HG02763 (cell line): ENCODE measurements around the gene ZIC2.

Experiments used
- ATAC-seq: cut with Tn5 transposase; IDR thresholded peaks from one replicate; pipeline ENCODE4 v1.9.1; 2021; ENCODE audit warnings: mild to moderate bottlenecking, moderate library complexity; ENCODE audit not compliant: unreplicated experiment

ZIC2 gene

DNA sequence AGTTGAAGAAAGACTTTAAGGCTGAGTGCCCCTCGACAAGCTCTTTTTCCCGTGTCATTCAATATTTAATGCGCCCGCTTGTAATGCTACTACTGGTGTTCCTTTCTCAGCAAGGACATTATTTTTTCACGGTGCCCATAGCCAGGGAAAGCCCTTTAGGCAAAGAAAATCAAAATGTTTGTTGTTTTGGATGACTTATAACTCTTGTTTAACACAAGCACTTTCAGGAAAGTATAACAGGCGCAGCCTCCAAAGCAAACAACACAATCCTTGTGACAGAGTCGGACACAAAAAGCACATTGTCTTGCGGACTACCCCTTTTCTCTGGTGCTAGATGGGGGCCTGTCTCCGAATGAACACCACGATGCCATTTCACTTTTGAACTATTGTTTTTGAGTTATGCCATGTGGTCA, 22.5 kb upstream of the ZIC2 start:
- ATAC-seq = no peak

DNA sequence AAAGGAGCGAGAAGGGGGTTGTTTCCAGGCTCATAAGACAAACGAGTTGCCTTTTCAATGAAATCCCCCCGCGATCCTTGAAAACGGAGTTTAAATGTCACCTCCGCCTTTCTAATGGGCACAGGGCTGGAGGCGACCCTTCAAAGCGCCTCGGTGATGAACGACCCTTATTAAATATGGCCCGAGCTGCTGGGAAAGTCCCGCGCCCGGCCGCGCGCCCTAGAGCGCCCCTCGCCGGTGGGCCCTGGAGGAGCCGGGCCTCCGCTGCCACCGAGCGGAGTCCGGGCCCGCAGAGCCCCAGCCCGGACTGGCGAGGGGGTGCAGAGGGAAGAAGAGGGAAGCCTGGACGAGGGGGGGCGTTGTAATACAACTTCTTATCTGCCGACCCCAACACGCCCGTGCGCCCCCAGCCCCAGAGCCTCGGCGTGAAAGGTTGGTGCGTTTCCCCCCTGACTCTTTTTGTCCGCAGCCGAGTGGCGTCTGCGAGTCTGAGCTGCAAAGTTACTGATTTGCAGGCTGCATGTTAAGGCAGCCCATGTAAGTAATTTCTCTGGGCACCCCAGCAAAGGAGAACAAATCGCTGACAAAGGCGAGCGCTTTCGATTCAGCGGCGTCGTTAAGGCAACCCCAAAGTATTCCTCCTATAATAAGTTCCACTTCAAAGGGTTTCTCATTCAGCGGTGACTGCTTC, 21.9 kb upstream of the ZIC2 start:
- no peak for ATAC-seq

DNA sequence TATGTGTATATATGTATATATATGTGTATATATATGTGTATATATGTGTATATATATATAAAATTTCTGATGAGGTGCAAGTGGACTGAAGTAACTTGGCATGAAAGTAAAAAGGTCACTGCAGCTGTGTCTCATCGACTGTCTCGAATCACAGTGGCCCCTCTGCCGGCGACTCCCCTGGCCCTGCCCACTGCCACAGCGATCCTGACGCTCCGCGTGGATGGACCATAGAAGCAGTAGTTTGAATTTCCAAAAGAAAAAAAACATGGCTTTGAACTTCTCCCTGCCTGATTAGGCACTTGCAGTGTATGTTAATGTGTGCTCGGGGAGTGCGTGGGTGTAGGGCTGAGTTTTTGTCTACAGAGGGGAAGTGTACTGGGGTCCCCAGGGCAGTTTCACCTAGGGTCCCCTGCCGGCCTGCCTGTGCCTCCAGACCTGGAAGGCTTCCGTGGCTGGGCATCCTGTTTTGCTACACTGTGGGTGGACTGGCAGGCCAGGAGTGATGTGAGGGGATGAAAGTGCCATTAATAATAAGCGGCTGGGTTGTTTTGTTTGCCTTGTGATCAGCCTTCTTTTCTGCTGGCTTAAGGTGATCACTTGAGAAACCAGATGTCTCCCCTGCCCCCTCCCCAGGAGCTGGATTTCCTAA, 20.8 kb upstream of the ZIC2 start:
- ATAC-seq = no peak

DNA sequence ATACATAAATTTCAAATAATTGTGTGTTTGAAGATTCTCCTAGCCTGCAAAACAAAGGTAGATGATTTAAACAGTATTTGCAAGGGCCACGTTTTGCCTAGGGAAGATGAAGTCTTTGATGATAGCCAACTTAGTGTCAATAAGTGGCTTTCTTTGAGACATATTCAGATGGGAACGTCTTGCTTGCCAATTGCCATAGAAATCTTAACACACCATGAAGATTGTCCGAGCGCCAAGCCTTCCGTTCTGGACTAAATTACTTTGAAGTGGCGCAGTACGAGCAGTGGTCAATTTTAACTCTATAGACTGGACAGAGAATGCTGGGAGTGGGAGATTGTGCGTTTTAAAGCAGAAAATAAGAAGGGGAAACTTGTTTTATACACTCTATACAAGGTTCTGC, 19.9 kb upstream of the ZIC2 start:
- no peak for ATAC-seq

DNA sequence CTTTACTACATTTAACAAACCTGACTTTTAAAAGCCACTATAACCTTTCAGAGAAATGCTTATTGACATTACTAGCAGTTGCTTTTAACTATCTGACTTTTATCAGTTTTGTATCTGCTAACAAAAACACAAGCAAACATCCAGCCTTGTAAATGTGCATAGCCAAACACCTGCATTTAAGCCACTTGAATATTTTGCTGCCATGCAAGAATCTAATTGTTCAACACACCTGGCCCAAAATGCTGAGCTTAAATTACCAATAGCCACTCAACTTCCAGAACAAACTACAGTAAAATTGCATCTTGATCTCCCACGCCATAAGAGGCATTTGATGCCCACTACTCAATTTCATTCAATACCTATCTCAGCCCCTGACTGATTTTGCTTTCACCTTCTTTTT, 19.3 kb upstream of the ZIC2 start:
- ATAC-seq = no peak

DNA sequence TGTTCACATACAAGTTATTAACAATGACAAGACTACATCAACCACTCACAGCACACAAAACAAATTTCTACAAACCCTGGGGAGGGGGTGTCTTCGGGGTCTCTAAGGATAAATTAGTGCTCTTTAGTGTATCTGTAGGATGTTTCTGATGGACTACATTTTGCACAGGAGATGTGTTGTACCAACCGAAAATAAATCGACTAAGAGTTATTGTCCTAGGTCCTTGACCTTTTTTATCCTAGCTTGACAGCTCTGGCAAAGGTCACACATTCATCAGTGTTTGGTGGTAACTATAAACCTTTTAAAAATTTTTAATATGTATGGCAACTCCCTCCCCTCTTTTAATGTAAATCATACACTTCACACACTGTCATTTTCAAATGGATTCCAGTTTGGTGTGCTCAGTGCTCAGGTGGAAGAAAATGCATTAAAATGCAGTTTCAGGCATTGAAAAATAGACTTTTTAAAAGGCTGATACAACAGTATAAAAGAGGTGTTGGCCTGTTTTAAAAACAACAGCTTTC, 17.7 kb upstream of the ZIC2 start:
- no peak for ATAC-seq

DNA sequence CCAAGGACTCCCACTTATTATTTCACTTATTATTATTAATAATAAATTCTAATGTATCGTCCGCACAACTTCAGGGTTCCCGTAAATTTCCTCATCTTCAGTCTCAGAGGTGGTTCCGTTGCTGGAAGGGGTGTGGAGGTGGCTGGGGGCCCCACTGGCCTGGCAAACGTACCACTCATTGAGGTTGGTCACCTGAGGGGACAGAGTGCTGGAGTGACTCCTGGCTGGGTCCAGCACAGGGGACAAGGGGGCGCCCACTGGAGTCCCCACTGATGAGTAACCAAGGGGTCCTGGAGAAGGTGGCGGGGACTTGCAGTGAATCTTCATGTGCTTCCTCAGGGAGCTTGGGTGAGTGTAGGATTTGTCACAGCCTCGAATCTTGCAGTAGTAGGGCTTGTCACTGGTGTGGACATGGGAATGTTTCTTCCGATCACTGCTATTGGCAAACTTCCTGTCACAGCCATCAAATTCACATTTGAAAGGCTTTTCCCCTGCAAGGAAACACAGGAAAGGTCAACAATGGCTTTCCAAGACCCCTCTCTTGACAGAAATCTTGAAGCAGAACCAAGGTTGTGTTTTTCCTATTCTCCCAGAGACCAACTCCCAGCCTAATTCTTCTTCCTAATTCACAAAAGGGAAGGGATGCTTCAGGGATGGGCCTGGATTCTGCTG, 16.1 kb upstream of the ZIC2 start:
- no peak for ATAC-seq

DNA sequence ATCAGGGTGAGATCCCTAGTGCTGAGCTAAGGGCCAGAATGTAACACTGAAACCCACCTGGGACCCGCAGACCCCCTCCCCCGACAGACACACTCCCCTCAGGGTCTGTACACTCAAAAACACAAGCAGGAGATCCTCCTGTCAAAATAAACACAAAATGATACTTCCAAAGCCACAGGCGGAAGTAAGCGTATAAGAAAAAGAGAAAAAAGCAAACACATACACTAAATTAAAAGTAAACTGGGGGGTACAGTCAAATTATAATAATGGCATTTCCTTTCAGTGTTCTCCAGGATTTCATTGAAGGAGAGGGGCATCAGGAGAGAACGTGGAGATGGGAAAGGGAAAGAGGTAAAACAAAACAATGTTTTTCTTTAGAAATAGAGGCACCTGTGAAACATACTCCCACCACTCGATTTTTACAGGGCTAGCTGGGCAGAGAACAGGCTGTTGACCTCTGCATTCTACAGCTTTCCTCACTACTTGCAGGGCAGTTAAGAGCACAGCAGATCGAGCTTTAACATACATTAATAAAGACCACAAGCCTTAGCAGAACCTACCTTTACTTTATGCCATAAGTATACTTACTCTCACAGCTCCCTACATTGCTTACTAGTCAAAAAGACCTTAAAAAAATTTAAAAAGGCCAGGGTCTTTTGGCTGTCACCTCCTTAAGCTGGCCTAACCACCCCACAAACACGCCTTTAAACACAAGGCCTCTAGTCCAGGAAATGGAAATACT, 15.3 kb upstream of the ZIC2 start:
- ATAC-seq = no peak

DNA sequence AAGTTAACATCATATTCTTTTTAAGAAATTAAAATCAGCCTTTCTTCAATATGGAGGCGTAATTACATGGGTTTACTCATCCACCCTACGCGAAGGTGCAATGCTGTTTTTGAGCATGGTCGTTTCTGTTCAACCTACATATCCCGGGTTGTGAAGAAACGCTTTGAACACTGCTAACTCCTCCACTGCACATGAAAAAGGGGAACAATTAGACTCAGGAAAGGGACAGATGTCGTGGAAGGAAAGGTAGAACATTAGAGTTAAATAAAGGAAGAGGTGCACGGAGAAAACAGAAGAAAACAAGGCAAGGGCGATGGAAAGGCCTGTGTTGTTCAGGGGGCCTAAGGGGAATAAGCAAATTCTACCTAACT, 14.1 kb upstream of the ZIC2 start:
- no peak for ATAC-seq

DNA sequence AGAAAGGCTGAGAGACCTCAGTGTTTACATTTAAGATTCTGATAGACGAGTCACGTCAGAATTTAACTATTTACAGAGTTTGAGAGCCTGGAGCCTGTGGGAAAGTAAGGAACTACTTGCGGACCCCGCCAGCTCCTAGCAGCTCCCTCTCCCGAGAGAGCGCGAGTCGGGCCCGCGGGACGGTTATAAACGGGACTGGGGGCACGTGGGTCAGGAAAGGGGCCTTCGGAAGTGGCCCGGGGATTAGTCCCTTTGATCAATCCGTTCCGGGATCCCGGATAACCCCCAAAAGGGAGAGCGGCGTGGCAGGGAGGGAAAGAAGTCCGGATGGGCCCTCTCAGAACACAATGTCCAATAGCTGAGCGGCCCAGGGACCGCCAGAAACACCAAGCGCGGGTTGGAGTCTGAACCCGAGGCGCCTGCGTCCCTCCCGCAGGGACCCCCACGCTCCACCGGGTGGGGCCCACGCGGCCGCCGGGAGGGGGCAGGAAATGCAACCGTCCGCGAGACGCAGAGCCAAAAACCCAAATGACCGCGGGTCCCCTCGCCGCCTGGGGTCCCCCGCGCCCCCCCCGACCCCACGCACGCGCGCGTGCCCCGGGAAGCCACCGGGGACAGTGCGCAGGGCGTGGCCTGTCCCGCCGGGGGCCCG, 13.6 kb upstream of the ZIC2 start:
- ATAC-seq = no peak

DNA sequence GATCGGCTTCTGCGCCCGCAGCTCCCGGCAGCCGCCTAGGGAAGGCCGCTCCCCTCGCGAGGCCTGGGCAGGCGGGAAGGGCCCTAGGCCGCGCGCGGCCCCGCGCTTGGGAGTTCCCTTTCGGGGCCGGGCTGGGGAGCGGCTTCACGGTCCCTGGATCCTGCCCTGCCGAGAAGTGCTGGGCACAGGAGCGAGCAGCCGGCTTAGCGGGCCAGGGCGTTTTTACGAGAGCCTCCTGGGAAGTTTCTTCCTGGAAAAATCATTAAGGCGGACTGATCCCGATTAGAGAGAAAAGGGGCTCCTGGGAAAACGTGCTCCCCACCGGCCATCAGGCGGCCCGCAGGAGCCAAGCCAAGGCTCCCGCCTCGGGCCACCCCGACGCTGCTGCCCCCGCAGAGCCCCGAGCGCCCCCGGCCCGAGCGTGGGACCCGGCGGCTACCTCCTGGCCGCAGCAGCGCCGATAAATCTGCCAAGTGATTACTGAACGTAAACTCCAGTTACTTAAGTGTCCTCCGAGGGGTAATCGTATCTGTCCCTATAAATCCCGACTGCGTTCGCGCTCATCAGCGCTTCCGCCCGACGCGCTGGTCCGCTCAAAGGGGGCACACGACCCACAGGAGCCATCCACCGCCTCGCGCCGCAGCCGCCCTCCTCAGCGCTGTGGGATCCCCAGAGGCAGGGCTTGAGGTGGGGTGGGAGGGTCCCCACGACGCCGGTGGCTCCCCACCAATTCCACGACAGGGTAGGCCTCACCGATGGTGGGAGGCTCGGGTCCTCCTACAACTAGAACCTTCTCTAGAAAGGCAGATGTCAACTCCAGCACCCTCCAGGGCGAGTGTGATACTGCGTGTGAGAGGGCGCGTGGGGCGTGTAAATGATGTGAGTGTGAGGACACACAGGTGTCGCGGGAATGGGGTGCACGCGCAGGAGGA, 12.8 kb upstream of the ZIC2 start:
- no peak for ATAC-seq

DNA sequence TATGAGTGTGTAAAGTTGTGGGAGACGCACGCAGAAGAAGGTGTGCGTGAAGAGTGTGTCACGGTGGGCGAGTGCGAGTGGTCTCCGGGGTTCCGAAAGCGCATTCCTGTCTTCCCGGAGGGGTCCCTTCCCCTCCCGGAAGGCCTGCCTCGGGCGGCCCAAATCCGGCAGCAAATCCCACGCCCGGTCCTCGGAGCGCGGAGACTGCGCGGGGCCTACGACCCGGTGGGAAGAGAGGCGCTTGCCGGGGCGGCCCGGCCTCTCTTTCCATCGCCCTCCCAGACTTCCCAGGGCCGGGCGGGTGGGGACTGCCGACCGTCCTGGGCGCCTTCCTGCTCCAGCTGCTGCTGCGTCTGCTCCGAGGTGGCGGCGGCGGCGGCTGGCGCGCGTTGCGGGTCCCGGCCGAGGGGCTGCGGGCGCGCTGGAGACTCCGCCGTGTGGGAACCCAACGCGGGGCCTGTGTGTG, 12.1 kb upstream of the ZIC2 start:
- ATAC-seq = no peak

DNA sequence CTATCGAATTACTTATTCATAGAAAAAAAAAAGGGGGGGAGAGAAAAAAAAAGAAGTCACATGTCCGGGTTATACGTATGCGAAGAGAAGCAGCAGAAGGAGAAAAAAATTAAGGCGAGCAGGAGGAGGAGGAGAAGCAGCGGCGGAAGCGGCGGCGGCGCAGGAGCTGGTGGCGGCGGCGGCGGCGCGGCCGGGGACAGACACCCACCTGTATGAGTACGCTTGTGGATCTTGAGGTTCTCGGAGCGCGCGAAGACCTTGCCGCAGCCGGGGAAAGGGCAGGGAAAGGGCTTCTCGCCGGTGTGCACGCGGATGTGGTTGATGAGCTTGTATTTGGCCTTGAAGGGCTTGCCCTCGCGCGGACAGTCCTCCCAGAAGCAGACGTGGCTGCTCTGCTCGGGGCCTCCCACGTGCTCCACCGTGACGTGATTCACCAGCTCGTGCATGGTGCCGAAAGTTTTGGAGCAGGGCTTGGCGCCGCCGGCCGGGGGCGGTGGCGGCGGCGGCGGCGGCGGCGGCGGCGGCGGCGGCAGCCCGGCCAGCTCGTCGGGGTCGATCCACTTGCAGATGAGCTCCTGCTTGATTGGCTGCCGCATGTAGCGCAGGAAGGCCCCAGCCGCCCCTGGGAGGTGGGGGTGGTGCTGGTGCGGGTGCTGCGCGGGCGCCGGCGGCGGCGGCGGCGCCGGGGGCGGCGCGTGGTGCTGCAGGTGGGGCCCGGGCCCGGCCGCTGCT, 11.5 kb upstream of the ZIC2 start:
- no peak for ATAC-seq

DNA sequence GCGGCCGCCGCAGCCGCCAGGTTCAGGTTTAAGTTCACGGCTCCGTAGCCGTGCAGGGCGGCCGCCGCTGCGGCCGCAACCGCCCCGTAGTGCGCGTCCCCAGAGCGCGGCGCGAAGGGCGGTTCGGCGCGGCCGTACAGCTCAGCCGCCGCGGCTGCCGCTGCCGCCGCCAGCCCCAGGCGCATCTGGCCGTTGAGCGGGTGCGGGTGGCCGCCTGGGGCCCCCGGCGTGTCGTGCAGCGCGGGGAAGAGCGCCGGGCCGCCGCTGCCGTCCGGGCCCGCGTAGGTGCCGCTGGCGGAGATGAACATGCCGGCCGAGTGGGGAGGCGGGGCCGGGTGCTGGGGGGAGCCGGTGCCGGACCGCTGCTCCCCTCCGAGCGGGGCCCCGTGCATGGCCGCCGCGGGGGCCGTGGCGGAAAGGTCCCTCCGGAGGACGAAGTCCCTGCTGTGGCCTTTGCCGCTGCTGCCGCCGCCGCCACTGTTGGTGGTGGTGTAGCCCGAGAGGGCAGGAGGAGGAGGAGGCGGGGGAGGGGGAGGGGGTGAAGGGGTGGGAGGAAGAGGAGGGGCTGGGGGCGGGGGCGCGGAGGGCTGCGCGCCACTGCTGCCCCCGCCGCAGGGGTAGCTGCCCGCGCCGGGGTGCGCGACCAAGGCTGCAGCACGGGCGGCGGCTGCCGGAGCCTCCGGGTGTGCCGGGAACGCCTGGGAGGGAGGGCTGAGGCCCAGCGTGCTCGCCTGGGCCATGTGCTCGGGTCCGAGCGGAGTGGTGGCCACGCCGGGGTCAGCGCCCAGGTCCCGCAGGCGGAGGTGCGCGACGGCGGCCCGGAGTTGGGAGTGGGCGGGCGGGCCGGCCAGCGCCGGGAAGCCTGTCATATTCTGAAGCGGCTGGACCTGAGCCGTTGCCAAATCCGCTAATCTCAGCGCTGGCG, 10.7 kb upstream of the ZIC2 start:
- no peak for ATAC-seq

DNA sequence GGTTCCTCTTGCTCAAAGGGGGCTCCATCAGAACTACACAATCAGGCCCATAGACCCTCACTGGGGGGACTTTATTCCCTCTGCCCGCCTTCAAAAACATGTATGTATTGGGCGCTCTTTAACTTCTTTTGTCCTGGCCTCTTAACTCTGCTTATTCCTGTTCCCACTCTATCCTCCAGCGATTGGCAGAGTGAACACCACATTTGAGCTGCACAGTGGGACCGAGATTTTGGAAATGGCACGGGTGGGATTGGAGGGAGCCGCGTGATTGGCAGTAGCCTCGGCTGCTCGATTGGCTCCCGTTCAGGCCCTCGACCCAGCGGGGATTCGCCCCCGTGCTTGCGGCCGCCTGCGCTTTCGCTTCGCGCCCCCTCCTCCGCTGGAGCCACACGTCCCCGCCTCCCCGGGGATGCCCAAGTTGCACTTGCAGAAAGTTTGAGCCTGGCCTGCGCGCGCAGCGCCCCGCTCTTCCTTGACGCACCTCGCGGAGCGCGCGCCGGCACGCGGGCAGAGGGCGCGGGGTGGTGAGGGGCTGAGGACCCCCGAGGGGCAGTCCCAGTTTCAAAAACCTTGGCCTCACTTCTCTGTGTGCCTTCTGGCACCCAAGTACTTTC, 9.9 kb upstream of the ZIC2 start, which contains the start of gene ZIC5:
Gene ZIC5, minus strand, starts transcription at position 192 of the 614 bp plus-strand sequence. Its CDS starts 164 bp downstream, at position 28.
- ATAC-seq = no peak

DNA sequence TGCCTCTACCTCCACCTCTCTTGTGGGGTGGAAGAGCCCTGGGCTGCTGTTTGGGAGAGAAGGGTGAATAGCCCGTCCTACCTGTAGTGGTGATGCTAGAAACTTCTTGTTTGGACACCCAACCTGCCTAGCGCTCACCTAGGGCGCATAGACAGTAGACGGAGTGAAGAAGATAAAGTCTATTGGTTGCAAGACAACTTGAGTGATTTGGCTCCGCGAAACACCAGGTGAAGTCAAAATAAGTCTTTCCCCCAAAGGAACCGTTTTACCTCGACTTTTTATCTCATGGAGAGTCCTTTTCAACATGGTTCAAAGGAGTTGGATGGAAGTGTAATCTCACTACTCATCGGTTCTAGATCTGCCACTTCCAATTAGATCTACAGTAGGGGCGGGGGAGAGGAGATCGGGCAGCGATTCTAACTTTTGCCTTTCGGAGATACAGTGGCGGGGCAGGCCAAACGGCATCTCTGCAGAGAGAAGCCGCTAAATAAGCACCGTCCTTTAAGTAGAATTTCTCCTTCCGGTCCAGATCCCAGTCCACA, 9.3 kb upstream of the ZIC2 start:
- no peak for ATAC-seq

DNA sequence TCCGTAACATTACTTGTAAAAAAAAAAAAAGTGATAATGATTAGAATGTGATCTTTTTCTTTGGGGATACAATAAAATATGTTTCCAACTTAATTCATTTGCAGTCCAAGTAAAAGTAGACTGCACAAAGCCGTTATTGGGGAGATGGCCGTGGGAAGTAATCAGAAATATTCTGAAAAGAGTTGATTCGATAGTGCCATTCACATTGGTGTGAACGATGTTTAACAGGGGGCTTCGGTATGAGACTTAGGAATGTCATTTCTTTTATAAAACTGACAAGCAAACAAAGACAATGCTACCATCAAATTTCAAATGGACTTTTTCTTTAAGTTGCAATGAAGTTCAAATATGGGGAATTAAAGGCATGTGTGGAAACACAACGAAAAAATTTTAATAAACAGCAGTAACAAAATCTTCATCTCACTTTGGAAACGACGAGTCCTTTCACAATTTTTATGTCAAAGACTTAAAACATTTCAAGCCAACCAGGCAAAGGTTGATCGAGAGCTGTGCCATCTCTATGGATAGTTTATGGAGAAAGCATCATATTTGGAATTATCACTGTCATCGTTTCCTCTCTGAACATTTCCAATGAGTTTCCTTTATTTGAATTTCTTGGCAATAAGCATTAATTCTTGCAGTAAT, 8.3 kb upstream of the ZIC2 start:
- no peak for ATAC-seq
